DND-41 (cell line): ENCODE data around the gene SDHA.
"Not testable (repeated sequence)": the region's sequence is repeated elsewhere in the genome, so short reads cannot be mapped to it uniquely, and the experiment has no call there.

Experiments used
- EZH2 ChIP-seq: IDR thresholded peaks from 3 replicates; pipeline ENCODE4 v1.6.1; 2012; ENCODE audit warnings: borderline replicate concordance, low read depth, mild to moderate bottlenecking, moderate library complexity, low read length, inconsistent platforms; ENCODE audit not compliant: severe bottlenecking
- TF ChIP-seq, protein P1 (sequence below): IDR thresholded peaks from 2 replicates; pipeline ENCODE4 v1.5.1; 2012; ENCODE audit warnings: borderline replicate concordance, low read length, moderate library complexity, mild to moderate bottlenecking; ENCODE audit not compliant: poor library complexity, severe bottlenecking; ENCODE audit errors: extremely low read depth

DNA sequence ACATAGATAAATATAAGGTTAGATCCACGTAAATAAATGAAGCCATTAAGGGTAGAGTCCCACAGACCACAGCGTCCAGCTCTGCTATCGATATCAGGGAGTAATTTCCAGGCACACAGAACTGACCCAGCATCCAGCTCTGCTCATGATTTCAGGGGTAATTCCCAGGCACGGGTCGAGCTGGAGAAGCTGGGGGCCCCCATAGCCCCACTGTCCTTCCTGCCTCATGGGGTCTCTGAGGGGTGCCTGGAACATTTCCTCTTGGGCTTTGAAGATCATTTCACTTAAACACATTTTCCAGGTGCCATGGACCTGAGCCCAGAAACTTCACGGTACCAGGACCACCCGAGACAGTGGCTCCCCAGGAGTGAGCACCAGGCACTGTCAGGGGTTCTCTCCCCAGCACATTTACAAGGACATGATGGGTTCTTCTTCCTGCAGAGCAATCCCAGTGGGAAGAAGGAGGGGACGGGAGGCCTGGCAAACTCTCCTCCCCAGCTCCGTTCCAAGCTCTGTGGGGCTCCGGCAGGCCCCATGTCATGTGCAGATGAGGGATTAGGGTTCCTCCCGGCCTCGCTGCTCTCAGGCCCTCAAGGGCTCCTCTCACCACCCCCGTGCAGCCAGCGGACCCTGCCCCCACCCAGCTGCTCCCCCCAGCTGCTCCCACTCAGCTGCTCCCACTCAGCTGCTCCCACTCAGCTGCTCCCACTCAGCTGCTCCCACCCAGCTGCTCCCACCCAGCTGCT lies 80.0 kb downstream of the SDHA start:
- TF ChIP-seq, protein P1, sequence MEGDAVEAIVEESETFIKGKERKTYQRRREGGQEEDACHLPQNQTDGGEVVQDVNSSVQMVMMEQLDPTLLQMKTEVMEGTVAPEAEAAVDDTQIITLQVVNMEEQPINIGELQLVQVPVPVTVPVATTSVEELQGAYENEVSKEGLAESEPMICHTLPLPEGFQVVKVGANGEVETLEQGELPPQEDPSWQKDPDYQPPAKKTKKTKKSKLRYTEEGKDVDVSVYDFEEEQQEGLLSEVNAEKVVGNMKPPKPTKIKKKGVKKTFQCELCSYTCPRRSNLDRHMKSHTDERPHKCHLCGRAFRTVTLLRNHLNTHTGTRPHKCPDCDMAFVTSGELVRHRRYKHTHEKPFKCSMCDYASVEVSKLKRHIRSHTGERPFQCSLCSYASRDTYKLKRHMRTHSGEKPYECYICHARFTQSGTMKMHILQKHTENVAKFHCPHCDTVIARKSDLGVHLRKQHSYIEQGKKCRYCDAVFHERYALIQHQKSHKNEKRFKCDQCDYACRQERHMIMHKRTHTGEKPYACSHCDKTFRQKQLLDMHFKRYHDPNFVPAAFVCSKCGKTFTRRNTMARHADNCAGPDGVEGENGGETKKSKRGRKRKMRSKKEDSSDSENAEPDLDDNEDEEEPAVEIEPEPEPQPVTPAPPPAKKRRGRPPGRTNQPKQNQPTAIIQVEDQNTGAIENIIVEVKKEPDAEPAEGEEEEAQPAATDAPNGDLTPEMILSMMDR: not testable (repeated sequence)
- TF ChIP-seq EZH2: not testable (repeated sequence)
